ENCODE data around the gene KRT1. TPM values are rescaled to one million over a fixed set of nuclear protein-coding genes. Genes with fewer than 3 reads are reported as not detected.

Gene KRT1
- total RNA-seq, 1 experiment from 2014 or later: not detected

- in situ Hi-C loops (cut with HindIII; ENCODE audit: low pct_unique_long_range_greater_than_20kb, low sequenced_read_pairs): loop anchor here (25.0 kb wide), 1 partner anchor 153 kb away; the partner anchor contains the start of genes KRT3 and KRT76
- no peak for DNase-seq (ENCODE audit: low read depth, low spot score)
Measured at GRCh38 chr12:52634266-52635056, 45.7 kb downstream of the KRT1 start.

- in situ Hi-C loops (cut with HindIII; ENCODE audit: low pct_unique_long_range_greater_than_20kb, low sequenced_read_pairs): loop anchor here (25.0 kb wide), 1 partner anchor 154 kb away; the partner anchor contains the start of genes KRT3 and KRT76
- no peak for DNase-seq (ENCODE audit: low read depth, low spot score)
Measured at GRCh38 chr12:52633383-52633782, 46.8 kb downstream of the KRT1 start.

- DNase-seq (ENCODE audit: low read depth, low spot score): no peak
- in situ Hi-C loops (cut with HindIII; ENCODE audit: low pct_unique_long_range_greater_than_20kb, low sequenced_read_pairs): loop anchor here (25.0 kb wide), 1 partner anchor 155 kb away; the partner anchor contains the start of genes KRT3 and KRT76
Measured at GRCh38 chr12:52632656-52633055, 47.6 kb downstream of the KRT1 start.

GRCh38 chr12:52631676-52632459 lies 48.3 kb downstream of the KRT1 start:
- in situ Hi-C loops (cut with HindIII; ENCODE audit: low pct_unique_long_range_greater_than_20kb, low sequenced_read_pairs): loop anchor here (25.0 kb wide), 1 partner anchor 155 kb away; the partner anchor contains the start of genes KRT3 and KRT76
- DNase-seq (ENCODE audit: low read depth, low spot score): no peak

GRCh38 chr12:52631264-52631663 lies 48.9 kb downstream of the KRT1 start:
- no peak for DNase-seq (ENCODE audit: low read depth, low spot score)
- in situ Hi-C loops (cut with HindIII; ENCODE audit: low pct_unique_long_range_greater_than_20kb, low sequenced_read_pairs): loop anchor here (25.0 kb wide), 1 partner anchor 156 kb away; the partner anchor contains the start of genes KRT3 and KRT76

GRCh38 chr12:52630599-52631200 lies 49.5 kb downstream of the KRT1 start:
- DNase-seq (ENCODE audit: low read depth, low spot score): no peak
- in situ Hi-C loops (cut with HindIII; ENCODE audit: low pct_unique_long_range_greater_than_20kb, low sequenced_read_pairs): loop anchor here (25.0 kb wide), 1 partner anchor 157 kb away; the partner anchor contains the start of genes KRT3 and KRT76

- no peak for DNase-seq (ENCODE audit: low read depth, low spot score)
- in situ Hi-C loops (cut with HindIII; ENCODE audit: low pct_unique_long_range_greater_than_20kb, low sequenced_read_pairs): loop anchor here (25.0 kb wide), 1 partner anchor 157 kb away; the partner anchor contains the start of genes KRT3 and KRT76
Measured at GRCh38 chr12:52630008-52630500, 50.2 kb downstream of the KRT1 start.

- DNase-seq (ENCODE audit: low read depth, low spot score): no peak
- in situ Hi-C loops (cut with HindIII; ENCODE audit: low pct_unique_long_range_greater_than_20kb, low sequenced_read_pairs): loop anchor here (25.0 kb wide), 1 partner anchor 158 kb away; the partner anchor contains the start of genes KRT3 and KRT76
Measured at GRCh38 chr12:52629281-52630007, 50.8 kb downstream of the KRT1 start.

- in situ Hi-C loops (cut with HindIII; ENCODE audit: low pct_unique_long_range_greater_than_20kb, low sequenced_read_pairs): loop anchor here (25.0 kb wide), 1 partner anchor 158 kb away; the partner anchor contains the start of genes KRT3 and KRT76
Measured at GRCh38 chr12:52628841-52629240, 51.4 kb downstream of the KRT1 start.

GRCh38 chr12:52628111-52628507 lies 52.1 kb downstream of the KRT1 start:
- in situ Hi-C loops (cut with HindIII; ENCODE audit: low pct_unique_long_range_greater_than_20kb, low sequenced_read_pairs): loop anchor here (25.0 kb wide), 1 partner anchor 159 kb away; the partner anchor contains the start of genes KRT3 and KRT76
- DNase-seq (ENCODE audit: low read depth, low spot score): no peak

More at GRCh38 chr12:52628841-52629240, 51.4 kb downstream of the KRT1 start:
- DNase-seq (ENCODE audit: low read depth, low spot score): no peak

GRCh38 chr12:52627395-52628110 lies 52.7 kb downstream of the KRT1 start:
- DNase-seq (ENCODE audit: low read depth, low spot score): no peak
- in situ Hi-C loops (cut with HindIII; ENCODE audit: low pct_unique_long_range_greater_than_20kb, low sequenced_read_pairs): loop anchor here (25.0 kb wide), 1 partner anchor 160 kb away; the partner anchor contains the start of genes KRT3 and KRT76

Other genes starting within 250 kb of the KRT1 start
- gene KRT75, start 246.0 kb downstream of the KRT1 start, total RNA-seq (2014; rRNA removed; shearing (Covaris generic)): not detected in 2 replicates
- gene KRT6B, start 228.3 kb downstream of the KRT1 start, total RNA-seq (2014; rRNA removed; shearing (Covaris generic)): not detected in 2 replicates
- gene KRT6C, start 206.6 kb downstream of the KRT1 start, total RNA-seq (2014; rRNA removed; shearing (Covaris generic)): not detected in 2 replicates
- gene KRT6A, start 187.2 kb downstream of the KRT1 start, total RNA-seq (2014; rRNA removed; shearing (Covaris generic)): not detected in 2 replicates
- gene KRT5, start 160.0 kb downstream of the KRT1 start, total RNA-seq (2014; rRNA removed; shearing (Covaris generic)): not detected in 2 replicates
- gene KRT71, start 127.3 kb downstream of the KRT1 start, total RNA-seq (2014; rRNA removed; shearing (Covaris generic)): not detected in 2 replicates
- not detected in 2 replicates for gene KRT74, start 106.6 kb downstream of the KRT1 start, total RNA-seq (2014; rRNA removed; shearing (Covaris generic))
- gene KRT72, start 78.9 kb downstream of the KRT1 start, total RNA-seq (2014; rRNA removed; shearing (Covaris generic)): not detected in 2 replicates
- not detected in 2 replicates for gene KRT73, start 61.8 kb downstream of the KRT1 start, total RNA-seq (2014; rRNA removed; shearing (Covaris generic))
- not detected in 2 replicates for gene KRT2, start 28.2 kb downstream of the KRT1 start, total RNA-seq (2014; rRNA removed; shearing (Covaris generic))
- not detected in 2 replicates for gene KRT77, start 23.1 kb upstream of the KRT1 start, total RNA-seq (2014; rRNA removed; shearing (Covaris generic))
- gene KRT76, start 96.9 kb upstream of the KRT1 start, total RNA-seq (2014; rRNA removed; shearing (Covaris generic)): not detected in 2 replicates
- not detected in 2 replicates for gene KRT3, start 115.7 kb upstream of the KRT1 start, total RNA-seq (2014; rRNA removed; shearing (Covaris generic))
- gene KRT4, start 133.7 kb upstream of the KRT1 start, total RNA-seq (2014; rRNA removed; shearing (Covaris generic)): not detected in 2 replicates
- not detected in 2 replicates for gene KRT79, start 153.9 kb upstream of the KRT1 start, total RNA-seq (2014; rRNA removed; shearing (Covaris generic))
- gene KRT78, start 168.6 kb upstream of the KRT1 start, total RNA-seq (2014; rRNA removed; shearing (Covaris generic)): 0.34 TPM in 1 of 2 replicates, not detected in the other
- 0.96 TPM in 1 of 2 replicates, not detected in the other for gene KRT8, start 224.7 kb upstream of the KRT1 start, total RNA-seq (2014; rRNA removed; shearing (Covaris generic))